OCI-LY7 (cell line): ENCODE data around the gene CDC123. TPM values are rescaled to one million over a fixed set of nuclear protein-coding genes. Genes with fewer than 3 reads are reported as not detected.

Experiments used
- BruUV-seq: library from RNA; stranded (reverse); fragments of 400-500 nt; replicated peaks from 2 replicates; lab custom pipeline; 2021; lab: Mats Ljungman, UMichigan
- CTCF ChIA-PET: fragments of 300-600 bp; sonication (Branson Sonifier 250); formaldehyde crosslinking; loops from one replicate; lab custom pipeline; 2022; ENCODE audit warnings: antibody characterized with exemption; ENCODE audit not compliant: unreplicated experiment; lab: Charles Lee
- POLR2A ChIA-PET: fragments of 300-600 bp; sonication (Branson Sonifier 250); formaldehyde crosslinking; loops from one replicate; lab custom pipeline; 2022; ENCODE audit warnings: antibody characterized with exemption; lab: Charles Lee
- DNase-seq: peaks from one replicate; pipeline ENCODE4 v3.0.0-alpha.2; 2015; ENCODE audit warnings: low spot score
- H2AFZ ChIP-seq: fragments of 200-600 bp; sonication (generic), shearing (Covaris generic); 2 replicates; pipeline ENCODE4 v1.6.1; 2014; ENCODE audit warnings: mild to moderate bottlenecking, antibody characterized with exemption, low read length, moderate library complexity
- H3K27ac ChIP-seq: fragments of 200-600 bp; sonication (generic); 2 replicates; pipeline ENCODE4 v1.5.1; 2014; ENCODE audit warnings: mixed run types, low read depth, mild to moderate bottlenecking, moderate library complexity, low read length, inconsistent platforms; ENCODE audit not compliant: poor library complexity, severe bottlenecking
- H3K36me3 ChIP-seq: fragments of 200-600 bp; sonication (generic); 2 replicates; pipeline ENCODE4 v1.6.1; 2014; ENCODE audit warnings: mild to moderate bottlenecking, antibody characterized with exemption, low read length, moderate library complexity, mixed read lengths; ENCODE audit not compliant: insufficient read depth
- H3K4me1 ChIP-seq: fragments of 200-600 bp; sonication (generic); 2 replicates; pipeline ENCODE4 v1.5.1; 2014; ENCODE audit warnings: mild to moderate bottlenecking, low read length; ENCODE audit not compliant: insufficient read depth, poor library complexity, severe bottlenecking
- H3K4me2 ChIP-seq: fragments of 200-600 bp; sonication (generic); 2 replicates; pipeline ENCODE4 v1.6.1; 2014; ENCODE audit warnings: mild to moderate bottlenecking, low read length
- H3K4me3 ChIP-seq: fragments of 200-600 bp; sonication (generic); 2 replicates; pipeline ENCODE4 v1.5.1; 2014; ENCODE audit warnings: mild to moderate bottlenecking, low read depth, low read length; ENCODE audit not compliant: poor library complexity, severe bottlenecking
- H3K79me2 ChIP-seq: fragments of 200-600 bp; sonication (generic); 2 replicates; pipeline ENCODE4 v1.6.1; 2016; ENCODE audit warnings: low read depth, mild to moderate bottlenecking, low read length, moderate library complexity, mixed read lengths; ENCODE audit not compliant: insufficient read depth
- H3K9me2 ChIP-seq: fragments of 200-600 bp; sonication (generic); 2 replicates; pipeline ENCODE4 v1.6.1; 2016; ENCODE audit warnings: mild to moderate bottlenecking, low read length, mixed read lengths; ENCODE audit not compliant: insufficient read depth
- H3K9me3 ChIP-seq: fragments of 200-600 bp; sonication (generic); 2 replicates; pipeline ENCODE4 v1.6.1; 2014; ENCODE audit warnings: mild to moderate bottlenecking, mixed run types, low read length, mixed read lengths
- H4K20me1 ChIP-seq: fragments of 200-600 bp; sonication (generic); 2 replicates; pipeline ENCODE4 v1.6.1; 2014; ENCODE audit warnings: mild to moderate bottlenecking, antibody characterized with exemption, low read length, moderate library complexity, mixed read lengths; ENCODE audit not compliant: insufficient read depth
- EZH2phosphoT487 ChIP-seq: fragments of 200-600 bp; sonication (generic); IDR thresholded peaks from 2 replicates; pipeline ENCODE4 v1.6.1; 2018; ENCODE audit warnings: low read depth, borderline replicate concordance, mild to moderate bottlenecking, mixed run types, antibody characterized with exemption, low read length, moderate library complexity, mixed read lengths
- intact Hi-C: fragments of 100-400 bp; cut with micrococcal nuclease; formaldehyde crosslinking; loops from one replicate; pipeline ENCODE4 v1.10.0; 2022; ENCODE audit not compliant: unreplicated experiment
- total RNA-seq, 2 experiments: library from RNA; depleted of rRNA in 1 of 2; stranded (reverse); fragments of >200 nt in 1 of 2; shearing (Covaris generic) in 1 of 2; gene quantifications; 2 replicates each; pipeline ENCODE4 v1.2.3, GENCODE V29; 2014 to 2022
- TF ChIP-seq, protein P1 (sequence below): fragments of 200-600 bp; sonication (generic); conservative IDR thresholded peaks from 2 replicates; pipeline ENCODE4 v1.5.1; 2014; ENCODE audit warnings: mild to moderate bottlenecking, antibody characterized with exemption, low read length, moderate library complexity, mixed read lengths

The CDC123 gene
- total RNA-seq, 2 experiments from 2014 or later = 128 to 168 TPM

DNA sequence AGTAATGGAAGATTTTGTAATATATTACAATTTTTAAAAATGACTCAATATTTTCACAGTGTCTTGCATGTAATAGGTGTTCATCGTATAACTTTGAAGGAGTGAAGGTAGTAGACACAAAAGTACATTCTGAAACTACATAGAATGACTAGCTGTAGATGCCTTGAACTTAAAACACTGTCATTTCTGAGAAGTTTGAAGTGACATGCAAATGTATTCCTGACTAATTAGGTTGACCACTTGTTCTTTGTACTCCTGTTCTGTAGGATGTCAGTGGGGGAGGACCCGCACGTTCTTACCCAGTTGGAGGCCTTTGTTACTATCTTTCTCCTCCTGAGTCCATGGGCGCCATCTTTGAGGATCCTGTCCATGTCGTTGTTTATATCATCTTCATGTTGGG lies 35.3 kb upstream of the CDC123 start:
- ChIA-PET POLR2A (no interaction called here), CTCF (no interaction called here)
- H2AFZ ChIP-seq = no peak overlapping the region
- peaks cover 62% of the 10 kb centered on the region for H3K36me3 ChIP-seq
- no peak overlapping the region for H3K27ac ChIP-seq
- BruUV-seq = no TSS peak
- TF ChIP-seq EZH2phosphoT487 = no peak
- TF ChIP-seq, protein P1, sequence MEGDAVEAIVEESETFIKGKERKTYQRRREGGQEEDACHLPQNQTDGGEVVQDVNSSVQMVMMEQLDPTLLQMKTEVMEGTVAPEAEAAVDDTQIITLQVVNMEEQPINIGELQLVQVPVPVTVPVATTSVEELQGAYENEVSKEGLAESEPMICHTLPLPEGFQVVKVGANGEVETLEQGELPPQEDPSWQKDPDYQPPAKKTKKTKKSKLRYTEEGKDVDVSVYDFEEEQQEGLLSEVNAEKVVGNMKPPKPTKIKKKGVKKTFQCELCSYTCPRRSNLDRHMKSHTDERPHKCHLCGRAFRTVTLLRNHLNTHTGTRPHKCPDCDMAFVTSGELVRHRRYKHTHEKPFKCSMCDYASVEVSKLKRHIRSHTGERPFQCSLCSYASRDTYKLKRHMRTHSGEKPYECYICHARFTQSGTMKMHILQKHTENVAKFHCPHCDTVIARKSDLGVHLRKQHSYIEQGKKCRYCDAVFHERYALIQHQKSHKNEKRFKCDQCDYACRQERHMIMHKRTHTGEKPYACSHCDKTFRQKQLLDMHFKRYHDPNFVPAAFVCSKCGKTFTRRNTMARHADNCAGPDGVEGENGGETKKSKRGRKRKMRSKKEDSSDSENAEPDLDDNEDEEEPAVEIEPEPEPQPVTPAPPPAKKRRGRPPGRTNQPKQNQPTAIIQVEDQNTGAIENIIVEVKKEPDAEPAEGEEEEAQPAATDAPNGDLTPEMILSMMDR = no peak
- no peaks in the 10 kb centered on the region for H3K79me2 ChIP-seq
- H3K4me1 ChIP-seq = no peaks in the 10 kb centered on the region
- no peak for DNase-seq
- H3K9me2 ChIP-seq = no peaks in the 10 kb centered on the region
- no peaks in the 10 kb centered on the region for H3K9me3 ChIP-seq
- no peak overlapping the region for H3K4me3 ChIP-seq
- H4K20me1 ChIP-seq = no peaks in the 10 kb centered on the region
- H3K4me2 ChIP-seq = no peak overlapping the region
- intact Hi-C loops = no loop called here

DNA sequence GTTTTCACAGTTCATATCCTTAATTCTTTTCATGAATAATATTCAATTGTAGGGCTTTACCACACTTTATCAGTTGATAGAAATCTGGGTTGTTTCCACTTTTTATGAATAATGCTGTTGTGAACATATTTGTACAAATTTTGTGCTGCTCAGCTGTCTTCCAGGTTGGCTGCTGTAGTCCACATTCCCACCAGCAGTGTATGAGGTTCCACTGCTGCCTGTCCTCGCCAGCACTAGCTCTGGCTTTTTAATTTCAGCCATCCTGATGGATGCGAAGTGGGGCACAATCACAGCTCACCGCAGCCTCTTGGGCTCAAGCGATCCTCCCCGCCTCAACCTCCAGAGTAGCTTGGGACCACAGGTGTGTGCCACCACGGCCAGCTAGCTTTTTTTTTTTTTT lies 33.1 kb upstream of the CDC123 start:
- no peak overlapping the region for H3K27ac ChIP-seq
- H3K4me2 ChIP-seq = no peak overlapping the region
- H3K9me2 ChIP-seq = no peaks in the 10 kb centered on the region
- no peak overlapping the region for H2AFZ ChIP-seq
- H3K4me3 ChIP-seq = no peak overlapping the region
- ChIA-PET POLR2A (no interaction called here), CTCF (no interaction called here)
- no peaks in the 10 kb centered on the region for H3K79me2 ChIP-seq
- no peaks in the 10 kb centered on the region for H3K4me1 ChIP-seq
- no peaks in the 10 kb centered on the region for H3K9me3 ChIP-seq
- peaks cover 84% of the 10 kb centered on the region for H3K36me3 ChIP-seq
- no TSS peak for BruUV-seq
- intact Hi-C loops = no loop called here
- H4K20me1 ChIP-seq = no peaks in the 10 kb centered on the region
- DNase-seq = no peak
- TF ChIP-seq, protein P1 = no peak
- no peak for TF ChIP-seq EZH2phosphoT487

DNA sequence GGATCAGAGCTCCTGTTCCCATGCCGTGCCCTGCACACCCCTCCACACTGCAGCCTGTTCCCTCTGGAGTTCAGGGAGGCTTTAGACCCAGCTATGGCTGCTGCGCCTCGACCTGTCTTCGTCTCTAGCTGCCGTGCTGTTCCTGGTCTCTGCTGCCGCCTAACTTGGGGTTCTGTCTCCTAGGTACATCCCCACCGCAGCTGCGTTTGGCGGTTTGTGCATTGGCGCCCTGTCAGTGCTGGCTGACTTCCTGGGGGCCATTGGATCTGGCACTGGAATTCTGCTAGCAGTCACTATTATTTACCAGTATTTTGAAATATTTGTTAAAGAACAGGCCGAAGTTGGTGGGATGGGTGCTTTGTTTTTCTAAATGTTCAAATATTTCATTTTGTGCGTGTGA lies 31.9 kb upstream of the CDC123 start:
- Histone ChIP-seq H3K4me2 (no peak overlapping the region), H4K20me1 (no peaks in the 10 kb centered on the region), H2AFZ (no peak overlapping the region), H3K4me3 (no peak overlapping the region), H3K79me2 (no peaks in the 10 kb centered on the region), H3K4me1 (no peaks in the 10 kb centered on the region), H3K9me3 (no peaks in the 10 kb centered on the region), H3K36me3 (peaks cover 83% of the 10 kb centered on the region), H3K9me2 (no peaks in the 10 kb centered on the region), H3K27ac (no peak overlapping the region)
- no peak for DNase-seq
- ChIA-PET POLR2A (interaction anchor here (0.7 kb wide), 1 partner anchor 1047 kb away, joined by 3 read pairs; no protein-coding TSS in a partner anchor), CTCF (no interaction called here)
- TF ChIP-seq, protein P1 = no peak
- no peak for TF ChIP-seq EZH2phosphoT487
- BruUV-seq = no TSS peak
- intact Hi-C loops = no loop called here
